Measurements from ENCODE around the gene EIF4E2.

EIF4E2 gene

DNA sequence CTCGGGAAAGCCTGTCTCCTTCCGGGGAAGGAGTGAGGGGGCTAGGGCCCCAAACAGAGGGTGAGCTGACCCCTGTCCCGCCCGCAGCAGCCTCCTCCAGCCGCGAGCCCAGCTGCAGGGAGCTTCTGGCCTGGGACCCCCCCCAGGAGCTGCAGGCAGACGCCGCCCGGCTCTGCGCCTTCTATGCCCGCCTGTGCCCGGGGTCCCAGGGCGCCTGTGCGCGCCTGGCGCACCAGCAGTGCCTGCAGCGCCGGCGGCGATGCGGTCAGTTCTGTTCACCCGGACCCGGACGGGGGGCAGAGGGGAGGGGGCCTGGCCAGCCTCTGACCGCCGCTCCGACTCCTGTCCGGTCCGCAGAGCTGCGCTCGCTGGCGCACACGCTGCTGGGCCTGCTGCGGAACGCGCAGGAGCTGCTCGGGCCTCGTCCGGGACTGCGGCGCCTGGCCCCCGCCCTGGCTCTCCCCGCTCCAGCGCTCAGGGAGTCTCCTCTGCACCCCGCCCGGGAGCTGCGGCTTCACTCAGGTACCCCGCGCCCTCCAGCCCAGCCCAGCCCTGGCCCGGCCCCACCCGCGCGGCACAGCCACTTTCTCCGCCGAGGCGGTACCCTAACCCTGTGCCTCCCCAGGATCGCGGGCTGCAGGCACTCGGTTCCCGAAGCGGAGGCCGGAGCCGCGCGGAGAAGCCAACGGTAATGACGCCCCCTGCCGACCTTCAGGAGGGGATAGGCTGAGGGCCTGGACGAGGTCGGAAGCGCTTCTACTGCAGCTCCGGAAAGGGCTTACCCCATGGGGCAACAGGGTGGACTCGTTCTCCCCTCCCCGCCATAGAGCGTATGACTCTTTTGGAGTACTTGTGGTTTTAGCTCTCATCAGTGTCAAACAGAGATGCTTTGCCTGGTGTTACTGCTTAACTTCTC lies 26.5 kb upstream of the EIF4E2 start:
- Histone ChIP-seq H3K79me2 (ENCODE audit: insufficient read depth, low read length) (no peaks in the 10 kb centered on the region), H3K27ac (ENCODE audit: low read depth, low read length) (no peak overlapping the region), H3K9ac (ENCODE audit: low read length) (no peak overlapping the region), H3K9me2 (replicated peaks; ENCODE audit: insufficient read depth, low read length) (no peaks in the 10 kb centered on the region), H3F3A (ENCODE audit: insufficient read depth) (no peaks in the 10 kb centered on the region), H3K27me3 (ENCODE audit: low read length) (no peaks in the 10 kb centered on the region), H3K4me2 (ENCODE audit: low read depth, low read length, poor library complexity, severe bottlenecking) (peak overlapping the region; percentile 20), H3K9me3 (ENCODE audit: insufficient read depth, low read length) (no peaks in the 10 kb centered on the region), H4K20me1 (ENCODE audit: low read depth, low read length) (no peaks in the 10 kb centered on the region), H3K4me3 (ENCODE audit: insufficient read depth, low read length, poor library complexity, severe bottlenecking) (no peak overlapping the region), H2AFZ (ENCODE audit: low read depth, low read length, severe bottlenecking) (no peak overlapping the region), H3K36me3 (ENCODE audit: low read length) (no peaks in the 10 kb centered on the region)
- TF ChIP-seq, protein P1, sequence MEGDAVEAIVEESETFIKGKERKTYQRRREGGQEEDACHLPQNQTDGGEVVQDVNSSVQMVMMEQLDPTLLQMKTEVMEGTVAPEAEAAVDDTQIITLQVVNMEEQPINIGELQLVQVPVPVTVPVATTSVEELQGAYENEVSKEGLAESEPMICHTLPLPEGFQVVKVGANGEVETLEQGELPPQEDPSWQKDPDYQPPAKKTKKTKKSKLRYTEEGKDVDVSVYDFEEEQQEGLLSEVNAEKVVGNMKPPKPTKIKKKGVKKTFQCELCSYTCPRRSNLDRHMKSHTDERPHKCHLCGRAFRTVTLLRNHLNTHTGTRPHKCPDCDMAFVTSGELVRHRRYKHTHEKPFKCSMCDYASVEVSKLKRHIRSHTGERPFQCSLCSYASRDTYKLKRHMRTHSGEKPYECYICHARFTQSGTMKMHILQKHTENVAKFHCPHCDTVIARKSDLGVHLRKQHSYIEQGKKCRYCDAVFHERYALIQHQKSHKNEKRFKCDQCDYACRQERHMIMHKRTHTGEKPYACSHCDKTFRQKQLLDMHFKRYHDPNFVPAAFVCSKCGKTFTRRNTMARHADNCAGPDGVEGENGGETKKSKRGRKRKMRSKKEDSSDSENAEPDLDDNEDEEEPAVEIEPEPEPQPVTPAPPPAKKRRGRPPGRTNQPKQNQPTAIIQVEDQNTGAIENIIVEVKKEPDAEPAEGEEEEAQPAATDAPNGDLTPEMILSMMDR (IDR thresholded peaks at IDR 0.05; ENCODE audit: insufficient read depth, low read length, poor library complexity, severe bottlenecking) = no peak
- no peak for TF ChIP-seq EZH2phosphoT487 (conservative IDR thresholded peaks at IDR 0.05; ENCODE audit: low read length)

GRCh38 chr2:232524771-232525170 lies 25.7 kb upstream of the EIF4E2 start:
- H3K9me3 ChIP-seq (ENCODE audit: insufficient read depth, low read length) = no peaks in the 10 kb centered on the region
- no peak overlapping the region for H3K4me3 ChIP-seq (ENCODE audit: insufficient read depth, low read length, poor library complexity, severe bottlenecking)
- no peak overlapping the region for H3K27ac ChIP-seq (ENCODE audit: low read depth, low read length)
- no peaks in the 10 kb centered on the region for H3K79me2 ChIP-seq (ENCODE audit: insufficient read depth, low read length)
- no peaks in the 10 kb centered on the region for H3F3A ChIP-seq (ENCODE audit: insufficient read depth)
- no peaks in the 10 kb centered on the region for H3K27me3 ChIP-seq (ENCODE audit: low read length)
- H3K9ac ChIP-seq (ENCODE audit: low read length) = no peak overlapping the region
- no peak for TF ChIP-seq EZH2phosphoT487 (conservative IDR thresholded peaks at IDR 0.05; ENCODE audit: low read length)
- TF ChIP-seq, protein P1 (IDR thresholded peaks at IDR 0.05; ENCODE audit: insufficient read depth, low read length, poor library complexity, severe bottlenecking) = no peak
- H4K20me1 ChIP-seq (ENCODE audit: low read depth, low read length) = no peaks in the 10 kb centered on the region
- no peak overlapping the region for H3K4me2 ChIP-seq (ENCODE audit: low read depth, low read length, poor library complexity, severe bottlenecking)
- H3K9me2 ChIP-seq (replicated peaks; ENCODE audit: insufficient read depth, low read length) = no peaks in the 10 kb centered on the region
- H3K36me3 ChIP-seq (ENCODE audit: low read length) = no peaks in the 10 kb centered on the region
- H2AFZ ChIP-seq (ENCODE audit: low read depth, low read length, severe bottlenecking) = no peak overlapping the region

DNA sequence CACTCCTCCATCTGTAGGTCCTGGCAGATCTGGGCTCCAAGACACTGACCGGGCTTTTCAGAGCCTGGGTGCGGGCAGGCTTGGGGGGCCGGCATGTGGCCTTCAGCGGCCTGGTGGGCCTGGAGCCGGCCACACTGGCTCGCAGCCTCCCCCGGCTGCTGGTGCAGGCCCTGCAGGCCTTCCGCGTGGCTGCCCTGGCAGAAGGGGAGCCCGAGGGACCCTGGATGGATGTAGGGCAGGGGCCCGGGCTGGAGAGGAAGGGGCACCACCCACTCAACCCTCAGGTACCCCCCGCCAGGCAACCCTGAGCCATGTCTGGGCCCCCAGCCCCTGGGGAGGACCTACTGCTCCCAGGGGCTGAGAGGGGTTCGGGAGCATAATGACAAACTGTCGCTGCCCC lies 25.3 kb upstream of the EIF4E2 start:
- no peak for TF ChIP-seq EZH2phosphoT487 (conservative IDR thresholded peaks at IDR 0.05; ENCODE audit: low read length)
- TF ChIP-seq, protein P1 (IDR thresholded peaks at IDR 0.05; ENCODE audit: insufficient read depth, low read length, poor library complexity, severe bottlenecking) = no peak
- no peaks in the 10 kb centered on the region for H3K36me3 ChIP-seq (ENCODE audit: low read length)
- no peaks in the 10 kb centered on the region for H3F3A ChIP-seq (ENCODE audit: insufficient read depth)
- no peaks in the 10 kb centered on the region for H3K79me2 ChIP-seq (ENCODE audit: insufficient read depth, low read length)
- no peak overlapping the region for H3K27ac ChIP-seq (ENCODE audit: low read depth, low read length)
- no peaks in the 10 kb centered on the region for H3K27me3 ChIP-seq (ENCODE audit: low read length)
- no peak overlapping the region for H3K9ac ChIP-seq (ENCODE audit: low read length)
- no peaks in the 10 kb centered on the region for H4K20me1 ChIP-seq (ENCODE audit: low read depth, low read length)
- no peaks in the 10 kb centered on the region for H3K9me2 ChIP-seq (replicated peaks; ENCODE audit: insufficient read depth, low read length)
- H3K4me3 ChIP-seq (ENCODE audit: insufficient read depth, low read length, poor library complexity, severe bottlenecking) = no peak overlapping the region
- no peaks in the 10 kb centered on the region for H3K9me3 ChIP-seq (ENCODE audit: insufficient read depth, low read length)
- H3K4me2 ChIP-seq (ENCODE audit: low read depth, low read length, poor library complexity, severe bottlenecking) = no peak overlapping the region
- H2AFZ ChIP-seq (ENCODE audit: low read depth, low read length, severe bottlenecking) = no peak overlapping the region

All from SU-DHL-6 (cell line).